Gastrocnemius medialis (tissue), 4 donors: ENCODE data around the gene CACNA2D2.

ENCODE experiments used
- POLR2A ChIP-seq, 2 donors: fragments of 450-650 bp; IDR thresholded peaks; one replicate each; pipeline ENCODE4 v1.6.1; 2017; ENCODE audit warnings: antibody characterized with exemption in 2 of 2, mild to moderate bottlenecking in 2 of 2, moderate library complexity in 2 of 2
- TF ChIP-seq, protein P1 (sequence below), 5 experiments: fragments of 450-650 bp in 3 of 5; fragments of 200-600 bp in 2 of 5; sonication (generic) in 2 of 5; IDR thresholded peaks in 4 of 5; conservative IDR thresholded peaks in 1 of 5; 1 replicate in 4 of 5; 2 replicates in 1 of 5; pipeline ENCODE4 v1.5.1; 2016 to 2019; ENCODE audit warnings: antibody characterized with exemption in 5 of 5, mild to moderate bottlenecking in 3 of 5, moderate library complexity in 3 of 5

GRCh38 chr3:50433954-50434353 is 69.5 kb downstream of the CACNA2D2 start:
- no peak for TF ChIP-seq POLR2A (IDR thresholded peaks at IDR 0.05)
- TF ChIP-seq, protein P1, sequence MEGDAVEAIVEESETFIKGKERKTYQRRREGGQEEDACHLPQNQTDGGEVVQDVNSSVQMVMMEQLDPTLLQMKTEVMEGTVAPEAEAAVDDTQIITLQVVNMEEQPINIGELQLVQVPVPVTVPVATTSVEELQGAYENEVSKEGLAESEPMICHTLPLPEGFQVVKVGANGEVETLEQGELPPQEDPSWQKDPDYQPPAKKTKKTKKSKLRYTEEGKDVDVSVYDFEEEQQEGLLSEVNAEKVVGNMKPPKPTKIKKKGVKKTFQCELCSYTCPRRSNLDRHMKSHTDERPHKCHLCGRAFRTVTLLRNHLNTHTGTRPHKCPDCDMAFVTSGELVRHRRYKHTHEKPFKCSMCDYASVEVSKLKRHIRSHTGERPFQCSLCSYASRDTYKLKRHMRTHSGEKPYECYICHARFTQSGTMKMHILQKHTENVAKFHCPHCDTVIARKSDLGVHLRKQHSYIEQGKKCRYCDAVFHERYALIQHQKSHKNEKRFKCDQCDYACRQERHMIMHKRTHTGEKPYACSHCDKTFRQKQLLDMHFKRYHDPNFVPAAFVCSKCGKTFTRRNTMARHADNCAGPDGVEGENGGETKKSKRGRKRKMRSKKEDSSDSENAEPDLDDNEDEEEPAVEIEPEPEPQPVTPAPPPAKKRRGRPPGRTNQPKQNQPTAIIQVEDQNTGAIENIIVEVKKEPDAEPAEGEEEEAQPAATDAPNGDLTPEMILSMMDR (IDR thresholded peaks at IDR 0.05 in 4 of 5, conservative IDR thresholded peaks at IDR 0.05 in 1 of 5): no peak
